ENCODE data around the gene PFAS.
"Not testable (repeated sequence)": the region's sequence is repeated elsewhere in the genome, so short reads cannot be mapped to it uniquely, and the experiment has no call there.

The PFAS gene

DNA sequence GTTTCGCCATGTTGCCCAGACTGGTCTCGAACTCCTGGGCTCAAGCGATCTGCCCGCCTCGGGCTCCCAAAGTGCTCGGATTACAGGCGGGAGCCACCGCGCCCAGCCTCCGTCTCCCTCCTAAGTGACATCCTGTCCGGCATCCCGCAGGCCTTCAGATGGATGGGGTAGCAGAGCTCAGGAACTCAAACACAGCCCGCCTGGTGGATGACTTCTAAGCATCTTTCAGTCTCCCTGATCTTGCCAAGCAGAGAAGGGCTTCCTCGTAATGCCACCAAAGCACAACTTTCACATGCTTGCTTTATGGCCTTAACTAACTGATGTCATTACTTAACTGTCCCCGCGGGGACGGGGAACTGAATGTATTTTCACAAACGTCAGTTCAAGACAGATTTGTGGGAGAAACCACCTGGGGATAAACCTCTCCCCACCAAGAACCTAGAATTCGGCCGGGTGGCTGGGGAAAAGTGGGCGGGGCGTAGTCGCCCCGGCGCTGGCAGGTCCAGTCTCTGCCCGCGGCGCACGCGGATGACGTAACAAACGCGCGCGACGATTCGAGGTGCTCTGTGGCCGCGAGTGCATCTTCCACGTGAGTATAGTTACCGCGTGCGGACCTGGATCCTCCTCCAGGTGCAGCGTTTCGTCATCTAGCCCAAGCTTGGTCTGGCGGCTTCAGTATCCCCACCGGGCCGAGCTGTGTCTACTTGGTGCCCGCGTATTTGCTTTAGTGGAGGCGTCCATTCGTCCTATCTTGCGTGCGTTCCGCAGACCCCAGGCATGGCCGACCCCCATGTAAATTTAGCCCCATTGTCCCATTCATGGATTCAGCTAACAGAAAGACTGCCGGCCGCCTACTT lies at the start of gene PFAS:
PFAS (plus strand) TSS at position 539 of the 857 bp plus-strand sequence. CDS start 4,649 bp downstream, outside the sequence.
- no peak for TF ChIP-seq CTCF (IDR thresholded peaks at IDR 0.05; ENCODE audit: low read depth, low read length)
- peak; percentile 72 for DNase-seq (ENCODE audit: extremely low read depth, low read depth)

DNA sequence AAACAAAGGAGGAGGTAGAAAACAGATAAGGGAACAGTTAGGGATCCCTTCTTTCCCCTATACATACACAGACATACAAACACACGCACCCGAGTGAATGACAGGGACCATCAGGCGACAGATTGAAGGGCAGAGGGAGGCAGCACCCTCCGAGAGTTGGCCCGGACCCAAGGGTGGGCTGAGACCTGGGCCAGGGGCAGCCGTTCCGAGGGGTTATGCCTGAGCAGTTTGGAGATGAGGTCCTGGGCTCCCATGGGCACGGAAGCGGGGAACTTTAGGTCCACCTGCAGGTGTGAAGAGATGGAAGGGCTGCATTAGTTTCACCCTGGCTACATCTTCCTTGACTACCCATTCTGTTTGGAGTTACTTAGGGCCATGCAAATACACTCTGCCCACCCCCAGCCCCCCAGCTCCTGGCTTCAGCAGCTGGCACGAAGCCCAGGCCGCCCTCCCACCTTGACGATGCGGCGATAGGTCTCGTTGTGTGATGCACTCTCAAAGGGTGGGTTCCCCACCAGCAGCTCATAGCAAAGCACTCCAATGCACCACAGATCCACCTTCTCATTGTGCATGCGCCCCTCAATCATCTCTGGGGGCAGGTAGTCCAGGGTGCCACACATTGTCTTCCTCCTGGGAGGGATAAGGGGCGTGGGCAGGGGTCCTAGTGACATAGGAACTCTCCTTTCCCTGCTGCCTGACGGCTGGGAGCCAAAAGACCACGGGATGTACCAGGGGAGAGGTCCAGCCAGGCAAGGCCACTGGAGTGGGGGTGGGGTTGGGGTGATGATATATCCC lies 44.1 kb upstream of the PFAS start:
- no peak for DNase-seq (ENCODE audit: extremely low read depth, low read depth)
- no peak for TF ChIP-seq CTCF (IDR thresholded peaks at IDR 0.05; ENCODE audit: low read depth, low read length)

DNA sequence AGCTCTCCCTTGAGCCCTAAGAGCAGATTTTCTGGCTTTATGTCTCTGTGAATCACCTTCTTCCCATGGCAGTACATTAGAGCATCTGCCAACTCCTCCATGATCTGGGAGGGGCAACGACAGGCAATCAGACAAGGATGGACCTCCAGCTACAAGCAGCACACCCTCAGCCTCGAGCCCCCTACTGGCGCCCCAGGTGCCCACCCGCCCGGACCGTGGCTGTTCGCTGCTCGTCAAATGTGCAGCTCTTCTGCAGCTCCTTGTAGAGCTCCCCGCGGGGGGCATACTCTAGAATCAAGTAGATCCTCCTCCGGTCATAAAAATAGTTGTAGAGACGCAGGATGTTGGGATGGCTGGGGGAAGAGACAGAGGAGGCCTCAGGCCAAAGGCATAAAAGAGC lies 42.6 kb upstream of the PFAS start:
- TF ChIP-seq CTCF (IDR thresholded peaks at IDR 0.05; ENCODE audit: low read depth, low read length): no peak
- DNase-seq (ENCODE audit: extremely low read depth, low read depth): no peak

DNA sequence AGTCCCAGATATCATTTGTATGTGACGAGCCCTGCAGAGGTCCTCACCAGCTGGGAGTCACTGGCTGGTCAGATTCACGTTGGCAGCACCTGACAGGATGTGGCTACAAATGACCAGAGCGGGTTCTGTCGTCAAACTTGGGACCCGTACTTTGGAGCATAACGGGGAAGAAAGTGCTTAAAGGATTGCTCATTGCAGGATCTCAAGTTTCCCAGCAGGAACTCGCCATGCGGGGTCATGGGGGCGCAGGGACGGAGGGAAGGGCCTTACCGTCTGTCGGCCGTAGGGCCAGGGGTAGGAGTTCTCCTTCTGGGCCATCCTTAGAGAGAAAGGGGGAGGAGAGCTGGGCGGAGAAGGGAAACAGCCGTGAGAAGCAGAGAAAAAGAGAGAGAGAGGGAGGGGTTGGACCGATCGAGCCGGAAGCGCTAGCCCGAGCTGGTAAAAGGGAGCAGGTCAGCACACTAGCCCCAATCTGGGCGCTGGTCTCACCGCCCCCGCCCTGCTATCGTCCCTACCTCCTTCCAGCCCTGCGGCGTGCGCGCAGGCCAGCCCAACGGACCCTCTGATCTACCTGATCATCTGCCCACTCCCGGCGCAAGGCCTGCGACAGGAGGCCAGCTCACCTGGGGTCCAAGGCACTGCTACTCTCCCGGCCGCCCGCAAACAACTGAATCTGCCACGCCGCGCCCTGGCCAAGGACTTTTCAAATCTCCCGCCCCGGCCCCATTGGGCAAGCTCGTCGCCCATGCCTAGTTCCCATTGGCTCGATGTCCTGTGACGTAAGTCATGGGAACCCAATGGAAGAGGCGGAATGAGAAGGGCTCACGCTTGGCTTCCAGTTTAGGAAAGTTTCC lies 39.0 kb upstream of the PFAS start, which contains the start of gene AURKB:
AURKB (minus strand) TSS at position 669 of the 854 bp plus-strand sequence; CDS start at position 318, 351 bp downstream.
- no peak for TF ChIP-seq CTCF (IDR thresholded peaks at IDR 0.05; ENCODE audit: low read depth, low read length)
- DNase-seq (ENCODE audit: extremely low read depth, low read depth): peak; percentile 93

DNA sequence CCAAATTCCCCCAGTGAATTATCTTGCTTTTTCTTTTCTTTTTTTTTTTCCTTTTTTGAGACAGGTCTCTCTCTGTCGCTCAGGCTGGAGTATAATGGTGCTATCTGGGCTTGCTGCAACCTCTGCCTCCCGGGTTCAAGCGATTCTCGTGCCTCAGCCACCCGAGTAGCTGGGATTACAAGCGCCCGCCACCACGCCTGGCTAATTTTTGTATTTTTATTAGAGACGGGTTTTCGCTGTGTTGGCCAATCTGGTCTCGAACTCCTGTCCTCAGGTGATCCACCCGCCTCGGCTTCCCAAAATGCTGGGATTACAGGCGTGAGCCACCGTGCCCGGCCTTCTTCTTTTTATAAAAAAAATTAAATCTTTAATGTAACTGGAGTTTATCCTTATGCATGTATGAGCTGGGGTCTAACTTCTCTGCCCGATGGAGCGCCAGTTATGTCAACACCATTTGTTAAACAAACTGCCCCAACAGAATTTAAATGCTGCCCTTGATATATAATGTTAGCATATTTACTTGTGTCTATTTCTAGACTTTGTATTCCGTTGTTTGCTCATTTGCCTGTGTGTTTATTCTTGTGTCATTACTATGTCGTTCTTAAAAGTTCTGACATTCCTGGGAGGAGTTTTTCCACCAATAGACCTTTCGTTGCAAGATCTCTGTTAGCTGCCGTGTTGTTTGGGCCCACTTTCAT lies 38.2 kb upstream of the PFAS start:
- TF ChIP-seq CTCF (IDR thresholded peaks at IDR 0.05; ENCODE audit: low read depth, low read length): no peak
- no peak for DNase-seq (ENCODE audit: extremely low read depth, low read depth)

DNA sequence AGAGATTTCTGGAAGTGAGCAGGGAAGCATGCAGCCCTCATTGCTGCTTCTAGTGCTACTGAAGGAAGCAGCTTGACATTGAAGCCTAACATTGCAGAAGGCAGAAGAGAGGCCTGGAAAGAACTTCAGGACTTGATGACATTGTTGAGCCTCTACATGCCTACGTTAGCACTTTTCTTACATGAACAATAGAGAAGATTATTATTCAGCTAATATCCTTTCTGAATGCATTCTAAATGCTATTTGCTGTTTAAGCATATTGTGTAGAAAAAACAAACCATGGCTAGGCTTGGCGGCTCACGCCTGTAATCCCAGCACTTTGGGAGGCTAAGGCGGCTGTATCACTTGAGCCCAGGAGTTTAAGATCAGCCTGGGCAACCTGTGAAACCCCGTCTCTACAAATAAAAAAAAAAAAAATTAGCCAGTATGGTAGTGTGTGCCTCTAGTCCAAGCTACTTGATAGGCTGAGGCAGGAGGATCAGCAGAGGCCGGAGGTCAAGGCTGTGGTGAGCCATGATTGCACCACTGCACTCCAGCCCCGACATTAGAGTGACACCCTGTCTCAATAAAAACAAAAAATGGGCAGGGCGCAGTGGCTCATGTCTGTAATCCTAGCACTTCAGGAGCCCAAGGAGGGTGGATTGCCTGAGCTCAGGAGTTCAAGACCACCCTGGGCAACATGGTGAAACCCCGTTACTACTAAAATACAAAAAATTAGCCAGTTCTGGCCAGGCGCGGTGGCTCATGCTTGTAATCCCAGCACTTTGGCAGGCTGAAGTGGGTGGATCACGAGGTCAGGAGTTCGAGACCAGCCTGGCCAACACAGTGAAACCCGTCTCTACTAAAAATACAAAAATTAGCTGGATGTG lies 36.5 kb upstream of the PFAS start:
- TF ChIP-seq CTCF (IDR thresholded peaks at IDR 0.05; ENCODE audit: low read depth, low read length): no peak
- no peak for DNase-seq (ENCODE audit: extremely low read depth, low read depth)

GRCh38 chr17:8214000-8214399 lies 35.1 kb upstream of the PFAS start:
- not testable (repeated sequence) for DNase-seq (ENCODE audit: extremely low read depth, low read depth)
